Cardiac muscle cell (in vitro differentiated cells and primary cell): Measurements from ENCODE around the gene HOXA3. TPM values are rescaled to one million over a fixed set of nuclear protein-coding genes. Genes with fewer than 3 reads are reported as not detected.

Experiments
- DNase-seq, 2 donors: peaks; one replicate each; pipeline versions ENCODE4 v3.0.0 to v3.0.0-alpha.2; 2010 to 2017; ENCODE audit warnings: low read depth in 1 of 2, low spot score in 1 of 2
- H3K27ac ChIP-seq: fragments of 200-600 bp; sonication (generic); 2 replicates; pipeline ENCODE4 v1.5.1; 2016
- H3K27me3 ChIP-seq: fragments of 200-600 bp; sonication (generic); 2 replicates; pipeline ENCODE4 v1.6.0; 2016; ENCODE audit warnings: control low read depth
- H3K36me3 ChIP-seq: fragments of 200-600 bp; sonication (generic); 2 replicates; pipeline ENCODE4 v1.5.1; 2016; ENCODE audit warnings: control low read depth
- H3K4me1 ChIP-seq: fragments of 200-600 bp; sonication (generic); 2 replicates; pipeline ENCODE4 v1.8.1; 2017; ENCODE audit warnings: low read depth, mild to moderate bottlenecking, mixed run types
- H3K4me3 ChIP-seq: fragments of 200-600 bp; sonication (generic); 2 replicates; pipeline ENCODE4 v1.5.1; 2016; ENCODE audit warnings: mild to moderate bottlenecking
- H3K9me3 ChIP-seq: fragments of 200-600 bp; sonication (generic); 2 replicates; pipeline ENCODE4 v1.5.1; 2017; ENCODE audit warnings: low read depth, mild to moderate bottlenecking, control low read depth
- polyA plus RNA-seq: library from polyadenylated mRNA; unstranded; fragments of >200 nt; fragmentation: Nextera tagmentation; extraction: Ambion mirVana; gene quantifications from 2 replicates; pipeline ENCODE4 v1.2.1, GENCODE V29; 2016
- total RNA-seq: library from RNA; depleted of rRNA; stranded (reverse); fragments of >200 nt; gene quantifications from 2 replicates; pipeline ENCODE4 v1.2.3, GENCODE V29; 2016
- TF ChIP-seq, protein P1 (sequence below): IDR thresholded peaks from 2 replicates; pipeline ENCODE4 v1.5.1; 2012; ENCODE audit warnings: low read depth, mild to moderate bottlenecking, low read length

HOXA3 gene
- total and polyA plus RNA-seq, 2 experiments from 2014 or later: 1.4 to 9.4 TPM

DNA sequence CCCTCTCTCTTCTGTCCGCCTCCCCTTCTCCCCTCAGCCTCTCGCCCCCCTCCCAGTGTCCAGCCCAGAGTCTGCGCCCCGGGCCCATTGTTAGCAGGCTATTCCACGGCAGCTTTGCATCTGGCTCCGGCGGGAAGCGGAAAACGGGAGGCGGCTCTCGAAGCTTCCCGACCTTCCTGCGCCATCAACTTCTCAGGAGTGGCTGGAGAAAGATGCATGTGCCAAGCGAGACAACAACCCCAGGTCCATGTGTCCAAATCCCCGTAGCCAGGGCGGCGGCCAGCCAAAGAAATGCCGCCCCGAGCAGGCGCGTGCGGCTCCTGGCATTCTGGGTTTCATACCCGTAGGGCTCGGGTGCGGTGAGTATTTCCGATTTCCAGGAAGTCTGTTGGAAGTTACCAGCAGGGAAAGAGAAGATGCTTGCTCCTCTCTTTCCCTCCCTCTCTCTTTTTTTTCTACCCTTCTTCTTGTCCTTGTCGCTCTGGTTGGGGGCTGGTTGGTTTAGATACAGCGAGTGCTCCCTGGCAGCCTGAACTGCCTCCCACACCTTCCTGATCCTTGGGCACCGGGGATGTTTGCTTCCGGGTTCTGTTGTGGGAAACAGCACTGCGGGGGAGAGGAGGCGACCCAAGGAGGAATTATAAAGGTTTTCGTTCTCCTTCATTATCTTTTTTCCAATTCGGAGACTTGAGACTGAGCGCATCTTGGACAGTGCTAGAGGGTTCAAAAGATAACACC lies 48.7 kb downstream of the HOXA3 start:
- peaks cover 100% of the 10 kb centered on the region for H3K27me3 ChIP-seq
- peaks cover 9% of the 10 kb centered on the region for H3K4me1 ChIP-seq
- H3K27ac ChIP-seq: no peak overlapping the region
- TF ChIP-seq, protein P1, sequence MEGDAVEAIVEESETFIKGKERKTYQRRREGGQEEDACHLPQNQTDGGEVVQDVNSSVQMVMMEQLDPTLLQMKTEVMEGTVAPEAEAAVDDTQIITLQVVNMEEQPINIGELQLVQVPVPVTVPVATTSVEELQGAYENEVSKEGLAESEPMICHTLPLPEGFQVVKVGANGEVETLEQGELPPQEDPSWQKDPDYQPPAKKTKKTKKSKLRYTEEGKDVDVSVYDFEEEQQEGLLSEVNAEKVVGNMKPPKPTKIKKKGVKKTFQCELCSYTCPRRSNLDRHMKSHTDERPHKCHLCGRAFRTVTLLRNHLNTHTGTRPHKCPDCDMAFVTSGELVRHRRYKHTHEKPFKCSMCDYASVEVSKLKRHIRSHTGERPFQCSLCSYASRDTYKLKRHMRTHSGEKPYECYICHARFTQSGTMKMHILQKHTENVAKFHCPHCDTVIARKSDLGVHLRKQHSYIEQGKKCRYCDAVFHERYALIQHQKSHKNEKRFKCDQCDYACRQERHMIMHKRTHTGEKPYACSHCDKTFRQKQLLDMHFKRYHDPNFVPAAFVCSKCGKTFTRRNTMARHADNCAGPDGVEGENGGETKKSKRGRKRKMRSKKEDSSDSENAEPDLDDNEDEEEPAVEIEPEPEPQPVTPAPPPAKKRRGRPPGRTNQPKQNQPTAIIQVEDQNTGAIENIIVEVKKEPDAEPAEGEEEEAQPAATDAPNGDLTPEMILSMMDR: no peak
- DNase-seq: no peak
- no peak overlapping the region for H3K4me3 ChIP-seq
- no peaks in the 10 kb centered on the region for H3K9me3 ChIP-seq
- H3K36me3 ChIP-seq: no peaks in the 10 kb centered on the region

DNA sequence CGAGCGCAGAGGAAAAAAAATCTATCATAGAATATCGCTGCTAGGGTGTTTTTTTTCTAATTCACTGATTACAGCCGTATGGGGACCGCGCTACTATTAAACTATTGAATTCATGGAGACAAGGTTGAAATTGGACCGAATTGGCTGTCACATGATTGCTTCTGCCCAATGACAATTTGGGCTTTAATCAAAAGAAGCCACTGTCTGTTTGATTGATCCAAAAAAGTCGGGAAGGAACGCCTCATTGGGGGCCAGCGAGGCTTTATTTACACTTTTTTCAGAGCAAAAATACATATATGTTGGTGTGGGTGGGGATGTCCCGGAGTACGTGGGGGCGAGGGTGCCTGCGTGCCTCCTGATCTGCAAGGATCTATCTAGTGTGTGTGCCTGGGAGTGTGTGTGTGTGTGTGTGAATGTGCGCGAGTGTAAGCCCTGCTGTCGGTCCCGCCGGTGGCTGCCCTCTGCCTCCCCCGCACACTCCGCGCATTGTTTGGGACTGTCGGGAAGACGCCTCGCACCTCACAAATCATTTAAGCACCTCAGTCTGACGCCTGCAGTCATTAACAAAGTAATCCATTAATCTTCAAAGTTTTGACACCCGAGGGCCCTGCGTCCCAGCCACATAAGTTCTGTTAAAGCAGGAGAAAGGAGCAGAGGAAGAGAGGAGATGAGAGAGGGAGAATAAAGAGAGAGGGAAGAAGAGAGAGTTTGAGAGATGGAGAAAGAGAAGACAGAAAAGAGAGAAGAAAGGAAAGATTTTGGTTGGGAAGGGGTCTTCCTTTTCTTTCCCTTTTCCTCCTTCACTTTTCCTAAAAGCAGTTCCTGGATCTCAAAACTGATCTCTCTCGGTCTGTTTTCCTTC lies 49.6 kb downstream of the HOXA3 start, which contains the start of gene HOXA2:
Gene HOXA2, minus strand, starts transcription at position 103 of the 862 bp plus-strand sequence. CDS start 183 bp downstream, outside the sequence.
- Histone ChIP-seq H3K27me3 (peaks cover 100% of the 10 kb centered on the region), H3K27ac (no peak within 1 kb of the TSS), H3K4me1 (peaks cover 5% of the 10 kb centered on the region), H3K36me3 (no peaks in the 10 kb centered on the region), H3K4me3 (no peak within 1 kb of the TSS), H3K9me3 (no peaks in the 10 kb centered on the region)
- TF ChIP-seq, protein P1: no peak
- no peak for DNase-seq

DNA sequence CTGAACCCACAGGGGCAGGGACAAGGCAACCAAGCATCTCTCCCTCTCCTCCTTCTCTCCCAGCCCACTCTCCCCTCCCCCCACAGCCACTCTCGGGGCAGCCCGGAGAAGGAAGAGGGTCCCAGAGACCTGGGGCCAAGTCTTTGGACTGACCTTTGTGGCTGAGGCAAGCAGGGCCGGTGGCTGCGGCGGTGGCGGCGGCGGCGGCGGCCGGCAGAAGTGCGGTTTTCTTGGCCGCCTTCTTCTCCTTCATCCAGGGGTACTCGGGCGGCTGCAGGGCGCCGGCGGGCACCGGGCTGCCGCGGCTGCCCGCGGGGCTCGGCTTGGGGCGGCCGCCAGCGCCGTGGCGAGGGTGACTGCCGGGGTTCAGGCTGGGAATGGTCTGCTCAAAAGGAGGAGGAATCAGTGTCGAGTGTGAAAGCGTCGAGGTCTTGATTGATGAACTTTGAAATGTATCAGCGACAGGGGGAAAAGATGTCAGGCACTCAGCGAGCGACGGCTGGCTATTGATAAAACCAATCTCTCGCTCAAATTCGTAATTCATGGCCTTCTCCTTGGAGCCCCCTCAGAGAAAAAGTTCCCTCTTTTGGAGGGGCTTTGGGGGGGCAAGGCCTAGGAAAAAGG lies 50.3 kb downstream of the HOXA3 start:
- no peak for DNase-seq
- no peak overlapping the region for H3K27ac ChIP-seq
- TF ChIP-seq, protein P1: no peak
- H3K36me3 ChIP-seq: no peaks in the 10 kb centered on the region
- no peaks in the 10 kb centered on the region for H3K9me3 ChIP-seq
- peaks cover 100% of the 10 kb centered on the region for H3K27me3 ChIP-seq
- H3K4me1 ChIP-seq: peaks cover 5% of the 10 kb centered on the region
- no peak overlapping the region for H3K4me3 ChIP-seq

DNA sequence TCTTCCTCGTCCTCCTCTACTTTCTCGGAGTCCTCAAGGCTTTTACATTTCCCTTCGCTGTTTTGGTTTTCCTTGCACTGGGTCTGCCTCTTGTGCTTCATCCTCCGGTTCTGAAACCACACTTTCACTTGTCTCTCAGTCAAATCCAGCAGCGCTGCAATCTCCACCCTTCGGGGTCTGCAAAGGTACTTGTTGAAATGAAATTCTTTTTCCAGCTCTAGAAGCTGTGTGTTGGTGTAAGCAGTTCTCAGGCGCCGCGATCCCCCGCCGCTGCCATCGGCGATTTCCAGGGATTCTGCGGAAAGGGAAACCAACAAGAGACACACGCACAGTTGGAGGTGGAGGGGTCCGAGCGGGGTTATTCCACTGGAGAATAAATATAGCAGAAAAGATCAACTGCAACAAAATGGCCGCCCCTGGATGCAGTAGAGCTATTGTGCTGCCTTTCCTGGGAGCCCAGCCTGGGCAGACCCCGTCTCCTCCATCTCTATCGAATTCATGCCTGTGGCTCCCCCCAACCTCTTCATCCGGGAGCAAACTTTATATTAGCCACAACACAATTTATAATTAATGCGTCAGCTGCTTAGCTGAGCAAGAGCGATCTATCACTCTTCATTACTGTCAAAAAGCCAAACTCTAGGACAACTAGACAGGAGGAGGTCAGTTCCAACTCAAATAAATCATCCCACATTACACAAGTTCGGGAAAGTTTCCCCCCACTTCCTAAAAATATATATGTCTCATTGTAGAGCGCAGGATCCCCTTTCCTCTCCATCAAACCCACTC lies 51.0 kb downstream of the HOXA3 start:
- H3K27ac ChIP-seq: no peak overlapping the region
- no peak for DNase-seq
- no peaks in the 10 kb centered on the region for H3K9me3 ChIP-seq
- no peaks in the 10 kb centered on the region for H3K36me3 ChIP-seq
- TF ChIP-seq, protein P1: no peak
- no peak overlapping the region for H3K4me3 ChIP-seq
- peaks cover 100% of the 10 kb centered on the region for H3K27me3 ChIP-seq
- no peaks in the 10 kb centered on the region for H3K4me1 ChIP-seq

DNA sequence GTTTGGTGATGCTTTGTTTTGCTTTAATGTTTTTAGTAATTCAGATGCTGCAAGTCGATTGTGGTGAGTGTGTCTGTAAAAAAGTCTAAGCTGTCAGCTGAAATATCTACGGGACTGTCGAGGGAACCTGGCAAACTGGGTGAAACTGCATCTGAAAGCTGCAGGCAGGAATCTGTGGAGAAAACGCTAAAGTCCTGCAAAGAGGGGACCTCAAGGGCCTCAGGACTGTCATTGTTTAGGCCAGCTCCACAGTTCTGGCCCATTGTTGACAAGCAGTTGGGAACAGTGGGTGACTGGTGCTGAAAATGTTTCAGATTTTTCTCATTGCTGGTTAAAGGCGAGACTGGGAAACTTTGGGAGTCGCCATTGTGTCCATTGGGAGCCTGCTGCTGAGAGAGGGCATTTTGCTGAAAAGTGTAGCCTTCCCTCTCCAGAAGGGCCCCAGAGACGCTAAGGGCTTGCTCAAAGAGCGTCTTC lies 51.7 kb downstream of the HOXA3 start:
- H3K4me1 ChIP-seq: no peaks in the 10 kb centered on the region
- TF ChIP-seq, protein P1: no peak
- H3K27me3 ChIP-seq: peaks cover 100% of the 10 kb centered on the region
- no peak overlapping the region for H3K27ac ChIP-seq
- no peak for DNase-seq
- H3K9me3 ChIP-seq: no peaks in the 10 kb centered on the region
- no peak overlapping the region for H3K4me3 ChIP-seq
- no peaks in the 10 kb centered on the region for H3K36me3 ChIP-seq
